ENCODE results near the gene SMAD4.
A peak's percentile ranks its signal among the peaks of the same experiment; 100 is the strongest.

Gene SMAD4

GRCh38 chr18:51125976-51126375 lies 96.0 kb downstream of the SMAD4 start:
- Histone ChIP-seq H3K4me1 (ENCODE audit: insufficient read depth, poor library complexity, severe bottlenecking) (no peaks in the 10 kb centered on the region), H3K9me3 (ENCODE audit: severe bottlenecking) (no peaks in the 10 kb centered on the region), H3K4me3 (ENCODE audit: severe bottlenecking) (no peak overlapping the region), H3K27me3 (ENCODE audit: insufficient read depth, poor library complexity, severe bottlenecking) (no peaks in the 10 kb centered on the region), H3K36me3 (ENCODE audit: low read depth) (no peaks in the 10 kb centered on the region), H3K27ac (ENCODE audit: poor library complexity, severe bottlenecking) (no peak overlapping the region)
- no peak for DNase-seq (ENCODE audit: low spot score)
- no peak for TF ChIP-seq CTCF (IDR thresholded peaks at IDR 0.05; ENCODE audit: poor library complexity, severe bottlenecking)
- ATAC-seq (ENCODE audit: low read depth), result no peak

- H3K4me1 ChIP-seq (ENCODE audit: insufficient read depth, poor library complexity, severe bottlenecking), result no peaks in the 10 kb centered on the region
- TF ChIP-seq CTCF (IDR thresholded peaks at IDR 0.05; ENCODE audit: poor library complexity, severe bottlenecking), result no peak
- no peak overlapping the region for H3K4me3 ChIP-seq (ENCODE audit: severe bottlenecking)
- no peak overlapping the region for H3K27ac ChIP-seq (ENCODE audit: poor library complexity, severe bottlenecking)
- no peaks in the 10 kb centered on the region for H3K36me3 ChIP-seq (ENCODE audit: low read depth)
- DNase-seq (ENCODE audit: low spot score) (no peak), ATAC-seq (ENCODE audit: low read depth) (no peak)
- no peaks in the 10 kb centered on the region for H3K9me3 ChIP-seq (ENCODE audit: severe bottlenecking)
- no peaks in the 10 kb centered on the region for H3K27me3 ChIP-seq (ENCODE audit: insufficient read depth, poor library complexity, severe bottlenecking)
Measured at GRCh38 chr18:51127664-51128063, 97.7 kb downstream of the SMAD4 start.

- Histone ChIP-seq H3K36me3 (ENCODE audit: low read depth) (no peaks in the 10 kb centered on the region), H3K9me3 (ENCODE audit: severe bottlenecking) (no peaks in the 10 kb centered on the region), H3K4me3 (ENCODE audit: severe bottlenecking) (no peak overlapping the region), H3K27ac (ENCODE audit: poor library complexity, severe bottlenecking) (no peak overlapping the region), H3K27me3 (ENCODE audit: insufficient read depth, poor library complexity, severe bottlenecking) (no peaks in the 10 kb centered on the region), H3K4me1 (ENCODE audit: insufficient read depth, poor library complexity, severe bottlenecking) (peaks cover under 1% of the 10 kb centered on the region)
- ATAC-seq (ENCODE audit: low read depth), result no peak
- DNase-seq (ENCODE audit: low spot score), result no peak
- TF ChIP-seq CTCF (IDR thresholded peaks at IDR 0.05; ENCODE audit: poor library complexity, severe bottlenecking), result no peak
Measured at GRCh38 chr18:51128533-51128932, 98.5 kb downstream of the SMAD4 start.

GRCh38 chr18:51132256-51132935 lies 102.4 kb downstream of the SMAD4 start:
- H3K27me3 ChIP-seq (ENCODE audit: insufficient read depth, poor library complexity, severe bottlenecking), result no peaks in the 10 kb centered on the region
- ATAC-seq (ENCODE audit: low read depth) (no peak), DNase-seq (ENCODE audit: low spot score) (no peak)
- H3K9me3 ChIP-seq (ENCODE audit: severe bottlenecking), result no peaks in the 10 kb centered on the region
- H3K36me3 ChIP-seq (ENCODE audit: low read depth), result no peaks in the 10 kb centered on the region
- H3K4me1 ChIP-seq (ENCODE audit: insufficient read depth, poor library complexity, severe bottlenecking), result peaks cover 26% of the 10 kb centered on the region
- H3K27ac ChIP-seq (ENCODE audit: poor library complexity, severe bottlenecking), result no peak overlapping the region
- no peak overlapping the region for H3K4me3 ChIP-seq (ENCODE audit: severe bottlenecking)
- no peak for TF ChIP-seq CTCF (IDR thresholded peaks at IDR 0.05; ENCODE audit: poor library complexity, severe bottlenecking)

GRCh38 chr18:51133580-51134160 lies 103.7 kb downstream of the SMAD4 start:
- ATAC-seq (ENCODE audit: low read depth) (no peak), DNase-seq (ENCODE audit: low spot score) (no peak)
- H3K27ac ChIP-seq (ENCODE audit: poor library complexity, severe bottlenecking), result peak overlapping the region; percentile 85
- no peaks in the 10 kb centered on the region for H3K9me3 ChIP-seq (ENCODE audit: severe bottlenecking)
- peaks cover 26% of the 10 kb centered on the region for H3K4me1 ChIP-seq (ENCODE audit: insufficient read depth, poor library complexity, severe bottlenecking)
- H3K27me3 ChIP-seq (ENCODE audit: insufficient read depth, poor library complexity, severe bottlenecking), result no peaks in the 10 kb centered on the region
- H3K36me3 ChIP-seq (ENCODE audit: low read depth), result no peaks in the 10 kb centered on the region
- TF ChIP-seq CTCF (IDR thresholded peaks at IDR 0.05; ENCODE audit: poor library complexity, severe bottlenecking), result no peak
- H3K4me3 ChIP-seq (ENCODE audit: severe bottlenecking), result no peak overlapping the region
